H4 (cell line): ENCODE measurements around the gene DUSP8. TPM values are rescaled to one million over a fixed set of nuclear protein-coding genes. Genes with fewer than 3 reads are reported as not detected.
"Not testable (repeated sequence)": the region's sequence is repeated elsewhere in the genome, so short reads cannot be mapped to it uniquely, and the experiment has no call there.

Source experiments
- DNase-seq: peaks from one replicate; pipeline ENCODE4 v3.0.0-alpha.2; 2015; ENCODE audit warnings: low spot score
- total RNA-seq: library from RNA; depleted of rRNA; stranded (reverse); fragments of >200 nt; shearing (Covaris generic); gene quantifications from 2 replicates; pipeline ENCODE4 v1.2.3, GENCODE V29; 2014

DUSP8 gene
- total RNA-seq, 1 experiment from 2014 or later = 3.2 TPM

- DNase-seq = peak; percentile 54
Observed at GRCh38 chr11:1515082-1516060, 56.7 kb downstream of the DUSP8 start.

DNA sequence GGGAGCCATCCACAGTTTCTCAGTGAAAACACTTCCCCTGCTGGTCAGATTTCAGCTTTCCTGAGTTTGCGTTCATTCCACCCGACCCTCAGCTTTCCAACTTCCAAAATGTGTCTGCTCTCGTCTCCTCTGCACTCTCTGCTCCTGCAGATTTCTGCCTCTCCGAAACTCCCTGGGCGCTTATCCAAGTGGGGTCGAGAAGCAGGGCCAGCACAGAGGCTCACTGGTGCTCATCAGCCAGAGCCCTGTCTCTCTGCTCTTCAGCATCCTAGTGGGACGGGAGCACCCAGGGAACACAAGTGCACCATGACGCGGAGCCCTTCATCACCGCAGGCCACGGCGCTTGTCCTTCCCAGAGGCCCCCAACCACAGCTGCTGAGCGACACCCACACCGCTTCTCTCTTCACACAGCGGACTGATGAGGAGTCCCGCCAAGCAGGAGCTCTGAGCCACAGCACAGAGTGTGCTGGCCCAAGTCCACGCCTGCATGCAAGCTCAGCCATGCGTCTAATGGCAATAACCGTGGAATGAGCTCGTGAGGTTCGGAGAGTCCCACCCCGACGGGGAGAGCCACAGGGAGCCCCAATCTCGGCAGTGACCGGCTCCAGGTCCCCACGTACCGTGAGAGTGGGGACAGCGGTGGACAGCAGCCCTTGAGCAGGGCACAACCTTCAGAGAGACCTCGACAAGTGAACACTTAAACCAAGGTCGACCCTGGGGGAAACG is 57.6 kb downstream of the DUSP8 start:
- DNase-seq = no peak

GRCh38 chr11:1513326-1514296 is 58.5 kb downstream of the DUSP8 start:
- DNase-seq = no peak

DNA sequence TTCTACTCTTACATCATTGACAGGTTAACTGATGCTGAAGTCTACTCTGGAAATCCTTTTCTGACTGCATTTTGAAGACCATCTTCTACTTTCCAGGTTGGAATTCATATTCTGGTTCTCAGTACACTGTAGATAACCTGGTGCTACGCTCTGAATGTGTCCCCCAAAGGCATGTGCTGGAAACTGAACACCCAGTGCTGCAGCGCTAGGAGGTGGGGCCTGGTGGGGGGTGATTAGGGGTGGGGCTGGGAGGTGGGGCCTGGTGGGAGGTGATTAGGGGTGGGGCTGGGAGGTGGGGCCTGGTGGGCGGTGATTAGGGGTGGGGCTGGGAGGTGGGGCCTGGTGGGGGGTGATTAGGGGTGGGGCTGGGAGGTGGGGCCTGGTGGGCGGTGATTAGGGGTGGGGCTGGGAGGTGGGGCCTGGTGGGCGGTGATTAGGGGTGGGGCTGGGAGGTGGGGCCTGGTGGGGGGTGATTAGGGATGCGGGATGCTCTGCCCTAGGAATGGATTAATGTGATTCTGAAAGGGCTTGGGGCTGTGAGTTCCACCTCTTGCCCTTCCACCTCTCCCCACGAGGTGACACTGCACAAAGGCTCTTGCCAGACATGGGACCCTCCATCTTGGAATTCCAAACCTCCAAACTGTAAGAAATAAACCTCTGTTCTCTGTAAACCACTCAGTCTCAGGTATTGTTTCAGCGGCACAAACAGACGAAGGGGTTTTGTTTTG is 59.4 kb downstream of the DUSP8 start:
- DNase-seq = not testable (repeated sequence)

GRCh38 chr11:1511937-1512496 is 60.1 kb downstream of the DUSP8 start:
- no peak for DNase-seq

- DNase-seq = no peak
Observed at GRCh38 chr11:1510928-1511327, 61.1 kb downstream of the DUSP8 start.

DNA sequence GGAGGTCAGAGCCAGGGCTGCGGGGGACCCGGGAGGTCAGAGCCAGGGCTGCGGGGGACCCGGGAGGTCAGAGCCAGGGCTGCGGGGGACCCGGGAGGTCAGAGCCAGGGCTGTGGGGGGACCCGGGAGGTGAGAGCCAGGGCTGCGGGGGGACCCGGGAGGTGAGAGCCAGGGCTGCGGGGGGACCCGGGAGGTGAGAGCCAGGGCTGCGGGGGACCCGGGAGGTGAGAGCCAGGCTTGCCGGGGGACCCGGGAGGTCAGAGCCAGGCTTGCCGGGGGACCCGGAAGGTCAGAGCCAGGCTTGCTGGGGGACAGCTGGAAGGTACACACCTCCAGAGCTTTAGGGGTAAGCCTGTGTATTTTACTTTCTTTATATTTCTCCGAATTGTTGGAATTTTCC is 61.7 kb downstream of the DUSP8 start:
- DNase-seq = not testable (repeated sequence)

GRCh38 chr11:1509626-1510255 is 62.3 kb downstream of the DUSP8 start:
- DNase-seq = no peak

GRCh38 chr11:1508986-1509385 is 63.1 kb downstream of the DUSP8 start:
- no peak for DNase-seq

- no peak for DNase-seq
Observed at GRCh38 chr11:1508491-1508891, 63.6 kb downstream of the DUSP8 start.

- no peak for DNase-seq
Observed at GRCh38 chr11:1507381-1508140, 64.5 kb downstream of the DUSP8 start.

DNA sequence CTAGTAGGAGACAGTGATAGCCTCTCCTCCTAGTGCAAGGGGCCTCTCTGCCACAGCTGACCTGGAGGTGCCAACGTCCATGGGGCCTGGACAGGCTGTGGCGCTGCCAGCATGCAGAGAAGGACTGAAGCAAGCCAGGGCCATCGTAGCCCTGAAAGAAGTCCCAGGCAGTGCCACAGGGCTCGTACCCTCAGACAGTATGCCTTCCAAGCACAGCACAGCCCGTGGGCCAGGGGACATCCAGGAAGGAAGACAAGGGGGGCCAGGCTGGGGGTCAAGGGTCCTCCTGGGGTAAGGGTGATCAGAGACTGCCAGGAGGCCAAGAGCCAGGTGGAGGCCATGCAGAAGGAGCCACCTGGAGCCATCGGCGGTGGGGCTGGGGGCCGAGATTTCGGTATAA is 65.1 kb downstream of the DUSP8 start:
- no peak for DNase-seq

DNA sequence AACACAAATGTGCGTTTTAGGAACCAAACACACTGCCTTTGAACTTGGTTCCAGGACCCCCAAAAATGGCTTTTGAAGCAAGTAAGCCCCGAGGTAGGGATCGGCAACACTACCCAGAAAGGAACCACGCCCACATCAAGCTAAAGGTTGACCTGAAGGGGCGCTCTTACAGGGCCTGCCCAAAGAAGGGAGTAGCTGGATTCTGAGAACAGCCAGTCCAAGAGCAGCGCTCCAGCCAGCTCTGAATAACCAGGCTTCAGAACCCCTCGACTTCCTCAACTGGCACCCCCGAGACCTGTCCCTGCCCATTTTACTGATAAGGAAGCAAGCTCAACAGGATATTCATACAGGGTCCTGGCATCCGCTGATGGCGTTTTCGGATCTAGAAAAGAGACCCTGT is 66.6 kb downstream of the DUSP8 start:
- no peak for DNase-seq

DNA sequence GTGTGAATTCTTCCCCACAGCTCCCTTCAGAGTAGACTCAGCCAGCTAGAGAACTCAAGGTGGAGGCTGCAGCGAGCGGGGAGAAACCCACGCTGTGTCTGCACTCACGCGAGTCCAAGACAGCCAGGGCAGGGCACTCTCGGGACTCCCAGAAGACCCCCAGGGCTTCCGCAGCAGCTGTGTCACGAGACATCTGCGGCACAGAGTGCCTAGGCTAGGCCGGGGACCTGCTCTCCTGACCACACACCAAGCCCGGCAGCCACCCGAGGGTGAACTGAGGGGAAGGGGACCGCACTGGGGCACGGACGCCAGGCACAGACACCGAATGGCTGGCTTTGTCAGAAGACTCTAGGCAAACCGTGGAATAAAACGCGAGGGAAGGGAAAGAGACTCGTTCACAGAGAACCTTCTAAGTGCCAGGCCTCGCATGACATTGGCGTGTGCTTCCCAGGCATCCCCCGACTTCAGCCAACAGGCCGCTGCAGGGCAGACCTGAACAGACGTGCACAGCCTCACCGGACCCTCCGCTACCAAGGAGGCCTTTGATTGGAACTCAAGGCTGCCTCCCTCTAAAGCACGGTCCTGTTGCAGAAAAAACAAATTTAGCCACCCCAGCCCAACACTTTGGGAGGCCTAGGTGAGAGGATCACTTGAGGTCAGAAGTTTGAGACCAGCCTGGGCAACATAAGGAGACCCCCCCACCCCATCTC is 67.3 kb downstream of the DUSP8 start:
- DNase-seq = no peak

GRCh38 chr11:1504138-1504537 is 67.9 kb downstream of the DUSP8 start:
- DNase-seq = no peak
